Mucosa of rectum (tissue), 2 donors: ENCODE results near the gene JAM3.
"Not testable (repeated sequence)": the region's sequence is repeated elsewhere in the genome, so short reads cannot be mapped to it uniquely, and the experiment has no call there.

Experiments
- H3K27ac ChIP-seq, 2 donors: one replicate each; pipeline ENCODE4 v1.7.0; 2013; ENCODE audit warnings: inconsistent platforms in 2 of 2, low read depth in 2 of 2, low read length in 2 of 2
- H3K27me3 ChIP-seq, 2 donors: one replicate each; pipeline ENCODE4 v1.7.0; 2013; ENCODE audit warnings: low read length in 2 of 2; ENCODE audit not compliant: control insufficient read depth in 2 of 2, insufficient read depth in 2 of 2
- H3K36me3 ChIP-seq, 2 donors: one replicate each; pipeline ENCODE4 v1.7.0; 2013; ENCODE audit warnings: low read length in 2 of 2; ENCODE audit not compliant: control insufficient read depth in 2 of 2, insufficient read depth in 2 of 2
- H3K4me1 ChIP-seq, 2 donors: one replicate each; pipeline ENCODE4 v1.7.0; 2013; ENCODE audit warnings: low read length in 2 of 2, mild to moderate bottlenecking in 1 of 2; ENCODE audit not compliant: control insufficient read depth in 2 of 2, insufficient read depth in 2 of 2
- H3K4me3 ChIP-seq, 2 donors: one replicate each; pipeline ENCODE4 v1.7.0; 2013; ENCODE audit warnings: low read length in 2 of 2
- H3K9ac ChIP-seq, 2 donors: one replicate each; pipeline ENCODE4 v1.7.0; 2013; ENCODE audit warnings: low read length in 2 of 2, low read depth in 1 of 2, mild to moderate bottlenecking in 1 of 2
- H3K9me3 ChIP-seq, 2 donors: one replicate each; pipeline ENCODE4 v1.7.0; 2013; ENCODE audit warnings: low read length in 2 of 2; ENCODE audit not compliant: control insufficient read depth in 2 of 2
- donor health status: healthy.
- donor health status: Normal muscosa, but diverticular disease.

Gene JAM3

GRCh38 chr11:134110252-134110815, 41.5 kb downstream of the JAM3 start:
- Histone ChIP-seq H3K36me3 (no peaks in the 10 kb centered on the region), H3K9ac (no peak overlapping the region), H3K4me1 (no peaks in the 10 kb centered on the region), H3K27ac (no peak overlapping the region), H3K27me3 (no peaks in the 10 kb centered on the region), H3K9me3 (no peaks in the 10 kb centered on the region), H3K4me3 (no peak overlapping the region)

- H3K9me3 ChIP-seq, H3K4me1 ChIP-seq, H3K36me3 ChIP-seq, H3K4me3 ChIP-seq, H3K9ac ChIP-seq, H3K27me3 ChIP-seq, H3K27ac ChIP-seq: not testable (repeated sequence)
Observed at GRCh38 chr11:134113787-134114186, 44.9 kb downstream of the JAM3 start.

GRCh38 chr11:134116210-134116609, 47.3 kb downstream of the JAM3 start:
- Histone ChIP-seq H3K27ac (no peak overlapping the region), H3K4me3 (no peak overlapping the region), H3K36me3 (no peaks in the 10 kb centered on the region), H3K27me3 (peaks cover 0 to 3% of the 10 kb centered on the region in 2 donors), H3K9ac (no peak overlapping the region), H3K4me1 (no peaks in the 10 kb centered on the region), H3K9me3 (no peaks in the 10 kb centered on the region)

GRCh38 chr11:134118006-134118405, 49.1 kb downstream of the JAM3 start:
- no peak overlapping the region for H3K27ac ChIP-seq
- H3K36me3 ChIP-seq = no peaks in the 10 kb centered on the region
- no peaks in the 10 kb centered on the region for H3K4me1 ChIP-seq
- no peak overlapping the region for H3K9ac ChIP-seq
- H3K27me3 ChIP-seq = peaks cover 0 to 3% of the 10 kb centered on the region in 2 donors
- no peak overlapping the region for H3K4me3 ChIP-seq
- no peaks in the 10 kb centered on the region for H3K9me3 ChIP-seq

GRCh38 chr11:134119094-134119493, 50.2 kb downstream of the JAM3 start:
- H3K36me3 ChIP-seq = no peaks in the 10 kb centered on the region
- no peak overlapping the region for H3K9ac ChIP-seq
- no peaks in the 10 kb centered on the region for H3K9me3 ChIP-seq
- no peak overlapping the region for H3K27ac ChIP-seq
- no peaks in the 10 kb centered on the region for H3K4me1 ChIP-seq
- H3K27me3 ChIP-seq = peaks cover 2 to 8% of the 10 kb centered on the region in 2 donors
- no peak overlapping the region for H3K4me3 ChIP-seq

- Histone ChIP-seq H3K4me3 (peak overlapping the region; percentile 37 to 43), H3K36me3 (no peaks in the 10 kb centered on the region), H3K27ac (peak overlapping the region; percentile 70 to 77), H3K9me3 (no peaks in the 10 kb centered on the region), H3K27me3 (peaks cover 8 to 13% of the 10 kb centered on the region in 2 donors), H3K9ac (peak overlapping the region in 1 of 2 donors; percentile 37), H3K4me1 (no peaks in the 10 kb centered on the region)
Observed at GRCh38 chr11:134120143-134120850, 51.4 kb downstream of the JAM3 start.

- Histone ChIP-seq H3K36me3 (no peaks in the 10 kb centered on the region), H3K27me3 (peaks cover 9 to 20% of the 10 kb centered on the region in 2 donors), H3K27ac (peak overlapping the region; percentile 70 to 77), H3K9ac (peak overlapping the region in 1 of 2 donors; percentile 37), H3K4me3 (peak overlapping the region in 1 of 2 donors; percentile 37), H3K4me1 (no peaks in the 10 kb centered on the region), H3K9me3 (no peaks in the 10 kb centered on the region)
Observed at GRCh38 chr11:134120921-134121526, 52.2 kb downstream of the JAM3 start.

- H3K27me3 ChIP-seq = peaks cover 12 to 21% of the 10 kb centered on the region in 2 donors
- H3K36me3 ChIP-seq = no peaks in the 10 kb centered on the region
- peak overlapping the region in 1 of 2 donors; percentile 20 for H3K27ac ChIP-seq
- no peaks in the 10 kb centered on the region for H3K4me1 ChIP-seq
- peak overlapping the region; percentile 22 to 34 for H3K4me3 ChIP-seq
- H3K9me3 ChIP-seq = no peaks in the 10 kb centered on the region
- H3K9ac ChIP-seq = peak overlapping the region in 1 of 2 donors; percentile 43
Observed at GRCh38 chr11:134124660-134125451, 56.0 kb downstream of the JAM3 start.

GRCh38 chr11:134125507-134125906, 56.6 kb downstream of the JAM3 start:
- Histone ChIP-seq H3K27ac (peak overlapping the region; percentile 10 to 20), H3K4me1 (no peaks in the 10 kb centered on the region), H3K9ac (no peak overlapping the region), H3K4me3 (peak overlapping the region in 1 of 2 donors; percentile 34), H3K27me3 (peaks cover 12 to 21% of the 10 kb centered on the region in 2 donors), H3K36me3 (no peaks in the 10 kb centered on the region), H3K9me3 (no peaks in the 10 kb centered on the region)
